CD1c-positive myeloid dendritic cell (primary cell): ENCODE data around the gene GNS.
"Not testable (repeated sequence)": the region's sequence is repeated elsewhere in the genome, so short reads cannot be mapped to it uniquely, and the experiment has no call there.

Experiments
- DNase-seq: peaks from one replicate; pipeline ENCODE4 v3.0.0-alpha.2; 2016; ENCODE audit errors: extremely low spot score

Gene GNS

GRCh38 chr12:64779354-64779974 lies 20.3 kb upstream of the GNS start:
- DNase-seq, result no peak

DNA sequence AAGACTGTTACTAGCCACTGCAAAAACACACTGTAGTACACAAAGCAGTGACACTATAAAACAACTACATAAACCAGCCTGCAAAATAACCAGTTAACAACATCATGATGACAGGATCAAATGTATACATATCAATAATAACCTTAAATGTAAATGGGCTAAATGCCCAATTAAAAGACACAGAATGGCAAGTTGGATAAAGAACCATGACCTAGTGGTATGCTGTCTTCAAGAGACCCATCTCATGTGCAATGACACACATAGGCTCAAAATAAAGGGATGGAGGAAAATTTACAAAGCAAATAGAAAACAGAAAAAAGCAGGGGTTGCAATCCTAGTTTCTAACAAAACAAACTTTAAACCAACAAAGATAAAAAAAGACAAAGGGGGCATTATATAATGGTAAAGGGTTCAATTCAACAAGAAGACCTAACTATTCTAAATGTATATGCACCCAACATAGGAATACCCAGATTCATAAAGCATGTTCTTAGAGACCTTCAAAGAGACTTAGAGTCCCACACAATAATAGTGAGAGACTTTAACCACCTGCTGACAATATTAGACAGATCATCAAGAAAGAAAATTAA lies 16.0 kb upstream of the GNS start:
- not testable (repeated sequence) for DNase-seq

DNA sequence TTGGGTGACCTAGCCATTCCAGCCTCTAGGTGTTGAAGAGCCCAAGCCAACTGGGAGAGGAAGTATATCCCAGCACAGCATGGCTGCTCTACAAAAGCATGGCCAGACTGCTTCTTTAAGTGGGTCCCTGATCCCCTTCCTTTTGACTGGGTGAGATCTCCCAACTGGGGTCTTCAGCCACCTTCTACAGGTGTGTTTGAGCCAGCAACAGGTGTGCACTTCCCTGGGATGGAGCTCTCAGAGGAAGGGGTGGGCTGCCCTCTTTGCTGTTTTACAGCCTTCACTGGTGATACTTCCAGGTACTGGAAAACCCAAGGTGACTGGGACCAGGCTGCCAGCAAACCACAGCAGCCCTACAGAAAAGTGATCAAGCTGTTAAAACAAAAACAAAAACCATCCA lies 14.2 kb upstream of the GNS start:
- no peak for DNase-seq

DNA sequence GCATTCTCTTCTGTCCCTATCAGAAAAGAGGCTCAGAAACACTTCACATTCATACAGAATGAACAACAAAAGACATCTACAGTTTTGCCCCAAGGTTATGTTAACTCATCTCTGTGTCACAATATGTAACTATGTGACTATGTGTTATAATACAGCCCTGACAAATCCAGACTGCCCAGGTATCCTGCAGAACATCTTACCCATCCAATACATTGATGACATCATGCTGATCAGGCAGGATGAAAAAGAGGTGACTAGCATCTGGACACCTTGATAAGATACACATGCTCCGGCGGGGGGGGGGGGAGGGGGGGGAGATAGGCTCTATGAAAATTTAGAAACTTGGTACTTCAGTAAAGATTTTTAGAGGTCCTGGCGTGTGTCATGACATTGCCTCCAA lies 8.3 kb upstream of the GNS start:
- no peak for DNase-seq

DNA sequence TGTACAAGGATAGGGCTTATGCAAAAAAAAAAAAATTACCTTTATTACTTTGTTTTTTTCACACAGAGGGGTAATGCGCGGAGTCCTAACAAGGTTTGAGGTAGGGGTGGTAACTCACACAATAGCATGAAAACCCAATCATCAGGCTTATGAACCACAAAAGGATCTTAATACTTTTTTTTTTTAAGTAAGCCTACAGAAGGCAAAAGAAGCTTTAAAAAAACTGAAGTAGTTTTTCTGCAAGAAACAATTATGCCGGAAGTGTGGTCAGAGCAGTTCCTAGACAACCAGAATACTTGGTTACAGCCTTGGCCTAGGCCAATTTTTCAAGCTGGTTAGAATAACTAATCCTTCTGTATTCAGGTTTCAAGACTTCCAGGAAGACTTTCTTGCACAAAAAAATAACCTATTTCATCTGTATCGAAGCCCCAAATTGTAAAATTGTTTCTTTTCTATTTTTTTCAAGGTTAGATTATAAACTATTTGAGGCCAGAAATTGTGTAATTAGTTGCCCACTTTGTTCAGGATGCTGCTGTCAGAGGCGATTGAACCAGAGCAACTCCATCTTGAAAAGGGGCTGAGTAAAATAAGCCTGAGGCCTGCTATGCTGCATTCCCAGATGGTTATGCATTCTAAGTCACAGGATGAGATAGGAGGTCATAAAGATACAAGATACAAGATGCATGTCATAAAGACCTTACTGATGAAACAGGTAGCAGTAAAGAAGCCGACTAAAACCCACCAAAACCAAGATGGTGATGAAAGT lies 1.8 kb upstream of the GNS start:
- peak; percentile 48 for DNase-seq

- peak; percentile 78 for DNase-seq
Measured at GRCh38 chr12:64757771-64758170, 1.4 kb downstream of the GNS start.

DNA sequence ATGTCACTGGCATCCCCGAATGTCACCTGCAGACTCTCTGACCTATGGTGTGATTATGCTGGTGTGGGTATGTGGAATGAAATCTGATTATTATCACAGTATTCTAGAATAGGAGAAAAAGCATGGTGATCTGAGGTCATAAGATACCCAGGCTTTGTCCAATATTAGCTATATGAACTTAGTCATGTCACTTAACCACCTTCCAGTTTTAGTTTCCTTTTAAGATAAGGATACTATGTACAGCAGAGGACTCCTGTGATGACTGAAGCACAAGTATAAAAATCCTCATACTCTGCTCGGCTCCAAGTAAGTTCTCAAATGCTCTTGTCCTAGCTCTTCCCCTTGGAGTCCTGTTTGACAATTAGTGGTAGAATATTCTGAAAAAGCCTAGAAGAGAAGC lies 2.8 kb downstream of the GNS start:
- DNase-seq, result no peak

- no peak for DNase-seq
Measured at GRCh38 chr12:64753427-64753826, 5.8 kb downstream of the GNS start.

GRCh38 chr12:64752833-64753238 lies 6.4 kb downstream of the GNS start:
- peak; percentile 46 for DNase-seq

DNA sequence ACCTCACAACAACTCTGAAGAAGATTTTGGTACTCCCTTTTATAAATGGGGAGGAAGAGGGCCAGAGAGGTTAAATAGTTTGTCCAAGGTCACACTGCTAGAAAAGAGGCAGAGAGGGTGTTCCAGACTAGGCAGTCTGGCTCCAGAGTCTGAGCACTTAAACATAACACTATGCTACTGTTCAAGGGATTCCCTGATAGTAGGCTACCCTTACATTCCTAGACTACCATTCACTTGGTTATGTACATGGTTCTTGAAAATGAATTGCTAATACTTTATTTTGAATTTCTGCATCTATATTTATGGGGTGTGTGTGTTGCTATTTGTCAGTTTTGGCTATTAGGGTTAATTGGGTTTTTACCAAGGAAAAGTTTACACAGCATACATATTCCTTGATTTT lies 7.2 kb downstream of the GNS start:
- DNase-seq, result no peak

DNA sequence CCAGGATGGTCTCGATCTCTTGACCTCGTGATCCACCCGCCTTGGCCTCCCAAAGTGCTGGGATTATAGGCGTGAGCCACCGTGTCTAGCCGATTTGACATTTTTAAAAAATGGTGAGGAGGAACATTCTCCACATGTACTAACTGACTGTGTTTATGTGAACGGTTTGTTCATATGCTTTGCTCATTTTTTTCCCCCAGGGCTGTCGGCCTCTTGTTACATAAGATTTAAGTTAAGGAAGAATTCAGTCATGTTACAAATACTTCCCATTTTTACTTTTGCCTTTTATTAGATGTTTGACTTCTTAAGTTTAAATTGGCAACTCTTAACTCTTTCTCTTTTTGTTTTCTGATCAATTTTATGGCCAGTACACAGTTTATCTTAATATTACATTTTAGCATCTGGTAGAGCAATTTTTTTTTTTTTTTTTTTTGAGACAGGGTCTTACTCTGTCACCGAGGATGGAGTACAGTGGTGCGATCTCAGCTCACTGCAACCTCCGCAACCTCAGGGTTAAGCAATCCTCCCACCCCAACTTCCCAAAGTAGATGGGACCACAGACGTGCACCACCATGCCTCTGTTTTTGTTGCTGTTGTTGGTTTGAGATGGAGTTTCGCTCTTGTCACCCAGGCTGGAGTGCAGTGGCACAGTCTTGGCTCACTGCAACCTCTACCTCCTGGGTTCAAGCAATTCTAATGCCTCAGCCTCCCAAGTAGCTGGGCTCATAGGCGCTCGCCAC lies 9.6 kb downstream of the GNS start:
- peak; percentile 77 for DNase-seq

DNA sequence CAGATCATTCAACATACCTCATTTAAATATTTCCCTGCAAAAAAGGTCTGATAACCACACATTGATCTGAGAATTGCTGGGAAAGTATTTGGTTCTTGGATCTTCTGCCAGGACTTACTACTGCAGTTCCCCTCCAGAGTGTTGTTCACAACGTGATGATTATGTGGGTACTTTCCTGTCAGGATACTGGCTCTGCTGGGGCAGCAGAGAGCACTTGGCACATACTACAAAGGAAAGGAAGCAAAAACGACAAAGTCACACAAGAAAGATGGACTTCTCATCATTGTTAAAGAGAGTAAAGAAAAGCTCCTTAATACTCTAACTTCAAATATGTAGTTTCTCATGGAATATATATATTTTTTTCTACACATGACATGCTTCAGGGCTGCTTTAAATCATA lies 11.5 kb downstream of the GNS start:
- DNase-seq, result peak; percentile 24

GRCh38 chr12:64746663-64747062 lies 12.5 kb downstream of the GNS start:
- DNase-seq, result peak; percentile 77

- DNase-seq, result no peak
Measured at GRCh38 chr12:64745980-64746379, 13.2 kb downstream of the GNS start.

GRCh38 chr12:64745259-64745807 lies 13.9 kb downstream of the GNS start:
- DNase-seq, result no peak

DNA sequence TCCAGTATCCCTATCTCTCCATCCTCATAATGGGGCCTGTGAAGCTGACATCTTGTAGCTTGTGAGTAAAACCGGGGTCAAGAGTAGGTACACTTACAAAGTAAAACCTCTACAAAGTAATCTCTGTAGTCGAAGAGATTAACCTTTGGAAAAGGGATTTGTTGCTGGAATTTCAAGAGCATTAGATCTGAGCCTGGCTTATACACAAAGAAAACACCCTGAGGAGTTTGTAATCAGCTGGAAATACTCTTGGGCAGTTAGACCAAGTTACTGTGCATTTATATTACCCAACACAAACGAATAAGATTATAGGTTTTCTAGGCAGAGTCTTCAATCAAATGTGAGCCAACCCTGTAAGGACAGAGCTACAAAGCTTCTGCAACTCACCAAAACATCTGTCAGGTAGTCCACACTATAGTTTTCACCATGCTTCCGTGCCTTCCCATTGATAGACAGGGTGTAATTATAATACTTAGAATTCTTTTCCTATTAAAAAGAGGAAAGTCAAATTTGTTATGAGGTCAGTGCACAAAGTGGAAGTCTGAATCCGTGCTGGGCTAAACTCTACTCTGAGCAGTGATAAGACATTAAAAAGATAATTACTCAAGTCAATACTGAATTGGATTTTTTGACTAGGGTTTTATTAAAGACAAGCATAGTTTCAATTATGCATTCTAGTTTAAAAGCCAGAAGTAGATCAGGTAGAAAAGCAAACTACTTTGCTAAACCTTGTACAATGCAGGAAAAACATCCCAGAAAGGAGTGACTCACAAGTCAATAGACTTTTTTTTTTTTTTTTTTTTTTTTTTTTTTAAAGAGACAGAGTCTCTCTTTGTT lies 14.6 kb downstream of the GNS start:
- DNase-seq, result peak; percentile 35

GRCh38 chr12:64743206-64743605 lies 16.0 kb downstream of the GNS start:
- no peak for DNase-seq

DNA sequence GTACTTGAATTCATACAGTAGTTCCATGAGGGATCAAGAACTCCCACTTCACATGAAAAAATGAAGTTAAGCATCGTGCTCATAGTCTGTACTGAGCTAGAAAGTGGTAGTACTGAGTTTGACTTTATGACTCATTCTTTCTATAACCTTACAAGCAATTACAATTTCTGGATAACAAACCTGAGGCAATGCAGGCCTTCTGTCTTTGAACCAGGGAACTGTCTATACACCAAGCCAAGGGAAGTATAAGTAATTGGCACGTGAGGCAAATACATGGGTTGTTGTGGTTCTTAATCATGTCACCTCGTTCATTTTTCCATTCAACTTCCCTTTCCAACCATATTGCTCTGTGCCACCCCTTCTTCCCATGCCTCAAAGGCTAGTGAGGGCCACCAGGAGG lies 16.8 kb downstream of the GNS start:
- peak; percentile 68 for DNase-seq

GRCh38 chr12:64740646-64741045 lies 18.6 kb downstream of the GNS start:
- peak; percentile 35 for DNase-seq

GRCh38 chr12:64739778-64740177 lies 19.4 kb downstream of the GNS start:
- no peak for DNase-seq

DNA sequence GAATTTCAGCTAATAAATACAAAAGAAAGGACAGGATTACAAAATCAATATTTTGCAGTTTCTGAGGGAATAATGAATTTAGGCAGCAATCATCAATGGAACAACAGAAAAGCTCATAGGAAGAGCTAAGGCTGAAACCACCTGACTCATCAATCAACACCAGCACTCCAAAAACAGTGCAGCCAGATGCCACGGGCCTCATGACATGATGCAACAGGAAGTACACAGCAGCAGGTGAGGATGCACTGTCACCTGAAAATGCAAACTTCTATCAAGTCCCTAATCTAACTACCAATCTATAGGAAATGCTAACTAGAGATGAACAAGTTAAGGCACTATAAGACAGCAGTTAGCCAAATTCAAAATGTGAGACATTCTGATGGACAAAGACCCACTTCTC lies 21.7 kb downstream of the GNS start:
- no peak for DNase-seq
